ENCODE data around the gene SLC17A7.
"Not testable (repeated sequence)": the region's sequence is repeated elsewhere in the genome, so short reads cannot be mapped to it uniquely, and the experiment has no call there.

SLC17A7 gene

GRCh38 chr19:49445997-49446396 lies 4.7 kb upstream of the SLC17A7 start:
- in situ Hi-C loops (cut with MboI; ENCODE audit: low sequenced_read_pairs) = no loop called here

GRCh38 chr19:49444100-49444700 lies 2.9 kb upstream of the SLC17A7 start:
- in situ Hi-C loops (cut with MboI; ENCODE audit: low sequenced_read_pairs) = not testable (repeated sequence)

GRCh38 chr19:49443366-49444099 lies 2.2 kb upstream of the SLC17A7 start:
- in situ Hi-C loops (cut with MboI; ENCODE audit: low sequenced_read_pairs) = no loop called here

GRCh38 chr19:49442771-49443365 lies 1.5 kb upstream of the SLC17A7 start:
- in situ Hi-C loops (cut with MboI; ENCODE audit: low sequenced_read_pairs) = no loop called here

GRCh38 chr19:49442354-49442753 lies 1.0 kb upstream of the SLC17A7 start:
- in situ Hi-C loops (cut with MboI; ENCODE audit: low sequenced_read_pairs) = no loop called here

GRCh38 chr19:49441960-49442350 lies 628 bp upstream of the SLC17A7 start:
- in situ Hi-C loops (cut with MboI; ENCODE audit: low sequenced_read_pairs) = no loop called here

GRCh38 chr19:49440439-49441209 lies 703 bp downstream of the SLC17A7 start:
- in situ Hi-C loops (cut with MboI; ENCODE audit: low sequenced_read_pairs) = no loop called here

GRCh38 chr19:49439836-49440235 lies 1.5 kb downstream of the SLC17A7 start:
- in situ Hi-C loops (cut with MboI; ENCODE audit: low sequenced_read_pairs) = loop anchor here (5.0 kb wide), 1 partner anchor 48 kb away; no protein-coding TSS in a partner anchor

- in situ Hi-C loops (cut with MboI; ENCODE audit: low sequenced_read_pairs) = loop anchor here (5.0 kb wide), 1 partner anchor 46 kb away; no protein-coding TSS in a partner anchor
These were observed 3.1 kb downstream of the SLC17A7 start for GRCh38 chr19:49438261-49438660.

- in situ Hi-C loops (cut with MboI; ENCODE audit: low sequenced_read_pairs) = loop anchor here (5.0 kb wide), 1 partner anchor 45 kb away; no protein-coding TSS in a partner anchor
These were observed 4.1 kb downstream of the SLC17A7 start for GRCh38 chr19:49437231-49437630.

- in situ Hi-C loops (cut with MboI; ENCODE audit: low sequenced_read_pairs) = loop anchor here (5.0 kb wide), 1 partner anchor 44 kb away; no protein-coding TSS in a partner anchor
These were observed 4.8 kb downstream of the SLC17A7 start for GRCh38 chr19:49436381-49437017.

GRCh38 chr19:49435670-49436069 lies 5.7 kb downstream of the SLC17A7 start:
- in situ Hi-C loops (cut with MboI; ENCODE audit: low sequenced_read_pairs) = loop anchor here (5.0 kb wide), 1 partner anchor 43 kb away; no protein-coding TSS in a partner anchor

- in situ Hi-C loops (cut with MboI; ENCODE audit: low sequenced_read_pairs) = loop anchor here (5.0 kb wide), 1 partner anchor 43 kb away; no protein-coding TSS in a partner anchor
These were observed 6.3 kb downstream of the SLC17A7 start for GRCh38 chr19:49434907-49435583.

GRCh38 chr19:49433240-49433901 lies 8.0 kb downstream of the SLC17A7 start:
- in situ Hi-C loops (cut with MboI; ENCODE audit: low sequenced_read_pairs) = no loop called here

GRCh38 chr19:49432141-49433073 lies 8.9 kb downstream of the SLC17A7 start:
- in situ Hi-C loops (cut with MboI; ENCODE audit: low sequenced_read_pairs) = no loop called here

- in situ Hi-C loops (cut with MboI; ENCODE audit: low sequenced_read_pairs) = no loop called here
These were observed 10.0 kb downstream of the SLC17A7 start for GRCh38 chr19:49431330-49431749.

GRCh38 chr19:49430678-49431329 lies 10.5 kb downstream of the SLC17A7 start:
- in situ Hi-C loops (cut with MboI; ENCODE audit: low sequenced_read_pairs) = no loop called here

GRCh38 chr19:49430172-49430677 lies 11.1 kb downstream of the SLC17A7 start:
- in situ Hi-C loops (cut with MboI; ENCODE audit: low sequenced_read_pairs) = no loop called here

Data from HL-60/S4 treated with phorbol 12-myristate 13-acetate at 8.2 ng/mL for 4 days and 3 days (cell line).